GM19351 (cell line): ENCODE results near the gene CLRN3.

Experiments
- ATAC-seq: cut with Tn5 transposase; IDR thresholded peaks from one replicate; pipeline ENCODE4 v1.9.1; 2021; ENCODE audit warnings: mild to moderate bottlenecking, moderate library complexity; ENCODE audit not compliant: unreplicated experiment

The CLRN3 gene

DNA sequence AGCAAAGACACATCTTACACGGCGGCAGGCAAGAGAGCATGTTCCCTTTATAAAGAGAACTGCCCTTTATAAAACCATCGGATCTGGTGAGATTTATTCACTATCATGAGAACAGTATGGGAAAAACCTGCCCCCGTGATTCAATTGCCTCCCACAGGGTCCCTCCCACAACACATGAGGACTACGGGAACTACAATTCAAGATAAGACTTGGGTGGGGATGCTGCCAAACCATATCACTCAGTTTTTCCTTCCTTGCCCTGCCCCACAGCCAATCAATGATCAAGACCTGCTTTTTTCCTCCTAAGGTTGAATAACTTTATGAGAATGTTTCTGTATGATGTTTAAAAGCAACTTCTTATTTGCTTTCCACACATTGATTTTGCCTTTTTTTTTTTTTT lies 11.0 kb upstream of the CLRN3 start:
- ATAC-seq: no peak

DNA sequence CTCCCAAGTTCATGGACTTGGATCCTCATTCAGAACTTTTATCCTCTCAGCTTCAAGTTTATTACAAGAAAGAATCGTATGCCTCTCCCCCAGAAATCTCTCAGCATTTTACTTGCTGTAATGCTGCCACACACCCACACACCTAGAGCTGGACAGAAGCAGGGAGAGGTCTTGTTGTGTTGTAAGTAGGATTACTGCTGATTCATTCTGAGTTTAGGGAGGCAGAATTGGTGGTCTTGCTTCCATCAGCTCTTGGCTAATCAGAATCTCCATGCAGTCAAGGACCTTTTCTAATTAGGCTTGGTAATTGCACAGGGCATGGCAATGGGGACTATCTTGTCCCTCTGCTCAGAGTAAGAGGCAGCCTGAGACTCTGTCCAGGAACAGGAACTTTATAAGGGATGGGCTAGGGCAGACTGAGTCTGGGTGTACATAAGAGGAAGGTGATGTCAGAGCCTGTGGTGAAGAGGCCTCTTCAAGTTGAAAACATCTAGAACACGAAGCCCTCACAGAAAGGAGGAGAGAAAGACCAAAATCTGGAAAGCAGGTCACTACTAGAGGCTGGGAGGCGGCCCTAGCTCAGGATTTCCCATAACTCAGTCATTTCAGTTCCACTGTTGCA lies 7.1 kb upstream of the CLRN3 start:
- ATAC-seq: no peak

DNA sequence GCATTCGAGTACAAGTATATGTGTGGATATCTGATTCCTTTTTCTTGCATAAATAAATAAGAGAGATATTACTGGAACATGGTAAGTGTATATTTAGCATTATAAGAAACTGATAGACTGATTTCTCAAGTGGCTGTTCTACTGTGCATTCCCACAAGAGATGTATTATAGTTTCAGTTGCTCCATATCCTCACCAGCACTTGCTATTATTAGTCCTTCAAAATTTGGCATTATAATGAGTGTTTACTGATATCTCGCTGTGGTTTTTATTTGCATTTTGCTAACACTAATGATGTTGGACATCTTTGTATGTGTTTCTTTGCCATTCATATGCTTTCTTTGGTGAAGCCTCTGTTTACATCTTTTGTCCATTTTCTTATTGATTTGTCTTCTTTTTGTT lies 4.4 kb upstream of the CLRN3 start:
- ATAC-seq: no peak

DNA sequence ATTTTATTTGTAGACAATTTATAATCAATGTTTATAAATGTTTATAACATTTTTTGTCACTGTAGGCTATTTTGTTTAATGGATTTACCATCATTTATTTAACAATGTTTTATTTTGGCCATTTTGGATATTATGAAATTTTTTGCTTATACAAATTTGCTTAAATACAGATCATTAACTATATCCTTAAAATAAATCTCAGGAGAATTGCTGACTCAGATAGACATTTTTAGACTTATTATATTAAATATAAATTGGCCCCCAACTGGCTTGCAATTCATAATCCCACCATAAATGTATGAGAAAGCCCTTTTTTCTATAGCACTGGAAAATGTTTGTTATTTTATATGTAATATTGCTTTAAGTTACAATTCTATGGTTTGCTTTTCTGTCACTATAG lies 3.8 kb upstream of the CLRN3 start:
- ATAC-seq: no peak

DNA sequence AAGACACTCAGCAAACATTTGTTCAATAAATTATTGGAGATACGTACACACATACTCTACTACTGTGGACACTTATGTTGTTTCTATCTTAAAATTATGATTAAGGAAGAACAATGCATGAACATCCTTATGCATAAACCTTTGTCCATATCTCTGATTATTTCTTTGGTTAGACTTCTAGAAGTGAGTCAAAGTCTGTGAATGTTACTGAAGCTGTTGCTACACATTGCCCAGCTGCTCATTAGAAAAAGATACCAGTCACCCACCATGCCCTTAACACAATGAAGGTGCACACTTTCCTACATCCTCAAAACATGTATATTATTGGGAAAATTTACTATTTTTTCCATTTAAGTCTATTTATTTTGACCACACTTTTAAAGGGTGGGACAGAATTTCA lies 1.4 kb upstream of the CLRN3 start:
- no peak for ATAC-seq

DNA sequence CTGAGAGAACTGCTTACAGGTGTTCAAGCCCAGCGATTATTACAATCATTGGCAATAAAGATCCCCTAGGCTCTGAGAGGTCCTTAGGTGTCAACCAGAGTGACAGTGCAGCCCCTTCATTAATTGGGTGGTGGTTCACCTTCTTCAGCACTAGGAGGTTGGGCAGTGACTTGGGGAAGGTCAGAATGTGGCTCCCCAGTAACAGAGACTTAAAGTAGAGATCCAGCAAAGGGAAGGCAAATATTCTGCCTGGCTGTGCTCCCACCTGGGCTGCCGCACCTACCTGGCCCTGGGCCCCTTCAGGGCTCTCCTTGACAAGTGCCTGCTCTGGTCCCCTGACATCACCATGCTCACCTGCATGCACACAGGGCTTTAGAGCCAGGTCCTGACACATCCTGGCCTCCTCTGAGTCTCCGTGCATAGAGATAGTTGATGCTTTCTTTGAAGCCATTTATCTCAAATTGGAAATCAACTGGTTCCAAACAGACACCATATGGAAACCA lies 1.9 kb downstream of the CLRN3 start:
- no peak for ATAC-seq

DNA sequence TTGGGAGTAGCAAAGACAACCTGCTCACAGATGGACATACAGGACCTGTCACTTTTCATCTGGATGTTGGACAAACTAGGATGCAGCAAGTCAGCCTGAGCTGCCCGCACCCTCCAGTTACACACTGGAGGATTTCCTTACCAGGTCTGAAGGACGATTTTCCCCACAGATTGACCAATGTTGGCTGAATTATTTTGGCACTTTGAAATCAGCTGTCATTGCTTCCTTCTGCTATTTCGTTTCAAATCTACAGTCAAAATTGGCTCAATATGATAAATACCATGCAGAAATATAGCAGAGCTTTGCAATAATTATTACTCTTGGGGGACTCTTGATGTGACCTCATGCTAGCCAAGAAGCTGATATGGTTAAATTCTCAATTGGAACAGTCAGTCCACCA lies 2.5 kb downstream of the CLRN3 start:
- no peak for ATAC-seq

DNA sequence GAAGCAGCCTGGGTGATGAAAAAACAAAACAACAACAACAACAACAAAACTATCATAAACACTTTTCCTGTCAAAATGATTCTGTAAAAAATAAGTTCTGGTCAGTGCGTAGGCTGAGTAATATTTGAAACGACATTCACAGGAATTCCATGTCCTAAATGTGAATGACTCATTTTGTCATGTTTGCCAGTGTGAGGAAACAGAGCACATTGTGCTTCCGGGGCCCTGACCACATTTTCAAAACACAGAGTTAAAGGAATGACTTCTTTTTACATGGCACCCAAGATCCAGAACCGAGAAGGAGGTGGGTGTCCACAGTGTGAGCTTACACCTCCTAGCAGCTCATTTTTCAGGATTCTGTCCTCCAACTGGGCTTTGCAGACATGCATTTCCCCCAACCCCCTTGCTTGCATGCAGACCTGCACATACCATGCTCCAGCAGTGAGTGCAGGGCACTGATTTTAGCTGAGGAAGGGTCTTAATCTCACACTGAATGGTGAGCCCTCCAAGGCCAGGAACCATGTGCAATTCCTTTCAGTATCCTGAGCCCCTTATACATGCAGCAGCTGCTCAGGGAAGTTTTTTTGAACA lies 3.0 kb downstream of the CLRN3 start:
- no peak for ATAC-seq

DNA sequence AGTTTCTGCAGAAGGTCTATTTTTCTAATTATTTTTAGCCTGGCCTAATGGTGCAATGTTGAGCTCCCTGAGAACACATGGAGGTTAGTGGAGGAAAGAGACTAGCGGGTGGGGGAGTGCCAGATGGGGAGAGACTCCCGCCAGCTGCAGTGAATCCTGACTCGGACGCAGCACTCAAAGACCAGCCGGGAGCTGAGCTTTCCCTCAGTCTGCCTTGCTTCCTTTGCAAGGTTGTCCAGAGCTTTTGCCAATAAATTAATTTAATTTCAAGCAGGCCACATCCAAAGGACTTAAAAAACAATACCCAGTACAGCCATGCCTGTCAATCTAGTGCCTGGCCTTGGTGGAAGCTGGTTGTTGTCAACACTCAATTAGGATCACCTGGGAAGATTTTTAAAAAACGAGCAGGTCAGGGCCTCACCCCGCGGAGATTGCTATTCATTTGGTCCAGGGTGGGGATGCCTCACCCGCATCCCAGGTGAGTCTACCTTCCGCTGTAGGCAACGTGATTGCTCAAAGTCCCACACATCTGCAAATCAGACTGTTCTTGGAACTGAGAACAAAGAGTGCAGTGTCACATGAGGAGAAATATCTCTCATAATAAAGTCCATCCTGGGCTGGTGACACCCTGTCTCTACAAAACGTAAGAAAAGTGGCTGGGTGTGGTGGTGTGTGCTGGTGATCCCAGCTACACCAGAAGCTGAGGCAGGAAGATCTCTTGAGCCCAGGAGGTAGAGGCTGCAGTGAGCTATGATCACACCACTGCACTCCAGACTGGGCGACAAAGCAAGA lies 4.0 kb downstream of the CLRN3 start:
- no peak for ATAC-seq

DNA sequence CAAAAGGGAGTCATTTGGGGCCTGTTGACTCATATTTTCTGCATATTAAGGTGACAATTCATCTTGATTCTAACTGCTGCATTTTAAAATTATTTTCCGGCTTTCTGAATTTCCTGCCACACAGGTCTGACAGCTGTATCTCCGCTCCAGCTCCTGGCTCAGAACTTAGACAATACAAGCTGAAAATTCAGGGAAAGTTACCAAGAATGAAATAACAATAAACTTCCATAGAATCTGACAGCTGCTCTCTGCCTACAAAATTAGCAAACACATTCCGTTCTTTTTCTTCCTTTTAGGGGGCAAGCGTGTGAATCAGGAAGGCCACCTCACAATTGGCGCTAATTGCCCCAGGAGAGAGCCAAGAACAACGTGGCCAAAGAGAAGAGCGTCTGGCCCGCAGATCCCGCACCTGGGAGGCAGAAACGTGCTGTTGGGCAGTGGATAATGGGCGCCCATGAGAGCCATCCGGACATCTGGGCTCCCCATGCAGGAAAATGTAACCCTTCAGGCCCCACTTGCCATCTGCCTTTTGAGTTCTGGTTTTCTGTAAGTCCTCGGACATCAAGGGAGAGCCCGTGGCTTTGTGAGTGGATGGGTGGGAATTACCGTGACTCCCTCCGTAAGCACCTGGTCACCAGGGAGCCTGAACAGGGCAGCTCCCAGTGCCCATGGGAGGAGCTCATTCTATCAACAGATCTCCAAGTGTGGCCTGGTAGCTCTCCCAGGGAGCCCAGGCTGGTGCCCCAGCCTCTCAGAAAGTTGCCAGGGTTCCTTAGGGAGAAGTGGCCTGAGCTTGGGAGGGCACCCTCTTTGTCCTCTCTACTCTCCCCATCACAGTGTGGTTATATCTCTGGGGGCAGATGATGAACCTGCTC lies 5.0 kb downstream of the CLRN3 start:
- ATAC-seq: no peak

DNA sequence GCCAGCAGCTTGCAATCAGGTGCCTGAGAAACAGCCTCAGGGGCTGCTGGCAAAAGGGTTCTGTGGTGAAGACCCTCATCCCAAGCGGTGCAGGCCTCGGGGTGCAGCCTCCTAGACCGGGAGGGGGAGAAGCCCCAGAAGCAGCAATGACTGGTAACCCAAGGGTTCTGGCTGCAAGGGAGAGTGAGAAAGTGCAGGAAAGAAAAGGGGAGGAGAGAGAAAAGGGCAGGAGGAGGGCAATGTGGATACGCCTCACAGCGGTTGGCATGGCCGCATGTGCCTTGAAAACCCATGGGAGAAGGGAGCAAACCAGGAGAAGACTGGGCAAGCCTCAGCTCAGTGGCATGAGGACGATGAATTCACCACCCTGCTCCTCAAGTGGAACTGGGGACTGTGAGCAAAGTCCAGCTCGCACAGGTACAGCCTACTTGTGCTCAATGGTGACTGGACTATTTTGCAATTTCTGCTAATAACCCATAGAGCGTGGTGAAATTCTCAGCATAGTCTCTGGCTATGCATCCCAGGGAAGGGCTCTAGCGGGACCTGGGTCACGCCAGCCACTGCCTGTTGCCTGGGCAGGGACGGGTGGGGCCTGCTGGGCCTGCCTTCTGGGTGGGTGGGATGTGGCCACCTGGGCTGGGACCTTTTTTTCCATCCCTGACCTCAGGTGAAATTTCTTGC lies 6.2 kb downstream of the CLRN3 start:
- ATAC-seq: no peak

DNA sequence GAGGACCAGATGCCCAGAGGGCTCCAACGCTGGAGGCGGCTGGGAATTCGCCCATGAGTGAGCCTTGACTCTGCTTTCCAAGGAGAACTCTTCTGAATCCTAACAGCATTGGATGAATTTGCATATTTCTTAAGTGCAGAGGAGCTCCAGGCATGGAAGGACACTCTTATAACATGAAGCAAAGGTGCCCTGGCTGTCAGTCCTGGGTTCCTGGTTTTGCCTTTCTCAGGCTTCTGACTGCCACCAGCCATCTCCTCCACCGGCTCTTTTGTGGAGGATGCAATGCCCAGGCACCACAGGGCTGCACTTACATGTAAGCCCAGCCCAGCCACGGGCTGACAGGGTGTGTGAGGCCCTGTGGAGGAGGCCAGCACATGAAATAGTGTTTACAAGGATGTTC lies 8.2 kb downstream of the CLRN3 start:
- ATAC-seq: no peak

DNA sequence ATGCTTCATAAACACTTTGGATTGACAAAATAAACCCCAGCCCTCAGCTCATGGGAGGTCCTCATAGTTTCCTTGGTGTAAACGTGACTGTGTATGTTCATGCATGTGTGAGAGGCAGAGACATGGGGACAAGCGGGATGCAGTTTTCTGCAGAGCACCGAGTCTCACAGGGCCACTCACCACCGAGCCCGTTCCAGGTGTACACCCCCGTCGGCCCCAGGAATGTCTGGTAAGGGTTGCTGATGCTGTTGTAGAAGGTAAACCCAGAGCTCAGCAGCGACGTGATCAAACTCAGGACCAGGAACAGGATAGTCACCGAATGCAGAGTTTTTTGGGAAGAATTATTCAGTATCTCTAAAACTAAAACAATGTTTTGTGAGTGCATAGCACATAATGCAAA lies 9.2 kb downstream of the CLRN3 start:
- ATAC-seq: no peak

DNA sequence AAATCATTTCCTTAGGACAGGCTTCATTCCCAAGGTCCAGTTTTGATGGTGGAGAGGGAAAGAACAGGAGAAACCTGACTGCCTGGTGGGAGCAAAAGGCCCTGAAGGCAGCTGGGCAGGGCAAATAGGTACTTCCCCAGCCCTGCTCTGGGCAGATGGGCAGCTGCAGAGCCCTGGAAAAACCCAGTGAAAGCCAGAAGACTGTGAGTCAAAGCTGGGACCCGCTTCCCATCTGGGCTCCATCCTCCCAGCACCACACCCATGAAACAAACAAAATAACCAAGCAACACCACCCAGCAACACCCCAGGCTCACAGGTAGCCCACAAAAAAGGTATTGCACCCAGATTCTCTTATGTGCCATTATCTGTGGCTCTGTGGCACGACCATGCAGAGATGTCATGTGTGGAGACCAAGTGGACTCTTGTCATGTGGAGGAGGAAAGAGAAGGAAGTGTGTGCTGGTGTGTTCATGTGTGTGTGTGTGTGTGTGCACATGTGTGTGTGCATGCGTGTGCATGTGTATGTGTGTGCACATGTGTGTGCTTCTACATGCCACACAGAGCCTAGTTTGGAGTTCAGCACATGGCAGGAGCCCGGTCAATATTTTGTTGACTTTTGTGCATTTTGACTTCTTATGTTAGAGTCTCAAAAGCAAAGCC lies 9.8 kb downstream of the CLRN3 start:
- ATAC-seq: no peak

DNA sequence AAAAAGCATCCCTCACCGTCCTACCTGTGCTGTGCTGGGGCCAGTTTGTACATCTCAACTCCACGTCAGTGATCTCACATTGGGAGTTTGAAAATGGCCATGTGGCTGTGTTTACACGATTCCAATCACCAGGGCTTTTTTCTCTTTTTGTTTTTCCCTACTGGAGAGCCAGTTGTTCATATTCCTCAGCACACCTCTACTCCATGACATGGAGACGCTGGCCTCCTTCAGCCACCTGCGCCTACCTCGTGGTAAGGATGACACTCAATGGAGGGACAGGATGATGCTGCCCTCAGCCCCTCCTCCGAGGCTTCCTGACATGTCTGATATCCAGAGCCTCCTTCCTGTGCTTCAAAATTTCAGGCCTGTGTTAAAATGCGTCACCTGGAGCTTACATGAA lies 10.3 kb downstream of the CLRN3 start:
- ATAC-seq: no peak

DNA sequence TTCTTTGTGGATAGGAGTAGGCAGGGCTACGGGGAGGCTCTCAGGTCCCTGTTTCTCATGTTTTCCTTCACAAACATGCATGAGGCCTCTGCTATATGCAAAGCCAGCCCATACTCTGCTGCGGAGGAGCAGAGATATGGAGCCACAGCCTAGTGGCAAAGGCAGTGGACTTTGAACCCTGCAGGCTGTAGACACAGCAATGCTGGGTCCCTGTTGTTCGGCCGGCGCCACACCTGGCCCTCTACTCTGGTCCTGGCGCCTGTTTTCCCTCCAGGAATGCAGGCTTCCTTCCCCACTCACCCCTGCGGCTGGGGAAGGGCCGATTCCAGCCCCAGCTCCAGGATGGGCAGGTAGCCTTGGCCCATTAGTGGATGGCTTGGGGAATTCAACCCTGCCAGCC lies 11.5 kb downstream of the CLRN3 start:
- ATAC-seq: no peak

DNA sequence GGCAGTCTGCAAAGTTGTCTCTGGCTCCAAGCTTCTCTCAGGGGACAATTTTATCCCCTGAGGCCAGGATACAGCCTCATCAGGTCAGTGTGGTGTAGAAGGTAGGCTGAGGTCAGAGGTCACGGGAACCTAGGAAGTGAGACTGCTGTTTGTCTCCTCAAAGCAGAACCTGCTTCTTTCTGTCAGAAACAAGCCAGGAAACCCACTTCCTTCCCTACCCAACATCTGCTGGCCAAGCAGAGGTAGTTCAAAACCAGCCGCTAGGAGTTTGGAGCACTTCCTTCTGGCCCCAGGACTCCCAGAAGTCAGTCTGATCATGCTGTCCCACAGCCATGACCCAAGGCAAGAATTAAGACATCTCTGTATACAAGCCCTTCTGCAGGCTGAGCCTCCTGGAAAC lies 12.2 kb downstream of the CLRN3 start:
- ATAC-seq: no peak

DNA sequence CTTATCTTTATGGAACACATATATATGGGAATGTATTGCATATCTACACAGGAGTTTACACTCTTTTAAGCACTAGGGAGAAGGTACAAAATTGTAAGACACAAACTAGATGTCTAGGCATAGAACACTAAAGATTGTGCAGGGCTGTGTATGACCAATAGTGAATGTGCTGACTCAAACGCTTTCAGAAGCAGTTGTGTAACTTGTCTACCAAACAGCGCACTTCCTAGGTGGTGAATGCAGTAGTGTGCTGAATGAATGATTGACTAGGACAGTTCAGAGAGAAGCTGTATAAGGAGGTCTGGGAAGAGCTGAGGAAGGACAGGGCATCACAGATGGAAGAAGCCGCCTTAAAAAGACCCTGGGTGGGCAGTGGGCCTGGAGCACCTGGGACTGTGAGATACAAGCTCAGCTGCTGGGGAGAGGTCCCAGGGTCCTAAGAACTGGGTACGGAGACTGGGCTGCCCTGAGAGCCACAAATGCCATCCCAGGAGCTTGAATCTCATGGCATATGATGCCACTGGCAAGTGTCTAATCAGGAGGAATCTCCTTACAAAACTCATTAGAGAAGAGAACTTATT lies 14.2 kb downstream of the CLRN3 start:
- no peak for ATAC-seq

DNA sequence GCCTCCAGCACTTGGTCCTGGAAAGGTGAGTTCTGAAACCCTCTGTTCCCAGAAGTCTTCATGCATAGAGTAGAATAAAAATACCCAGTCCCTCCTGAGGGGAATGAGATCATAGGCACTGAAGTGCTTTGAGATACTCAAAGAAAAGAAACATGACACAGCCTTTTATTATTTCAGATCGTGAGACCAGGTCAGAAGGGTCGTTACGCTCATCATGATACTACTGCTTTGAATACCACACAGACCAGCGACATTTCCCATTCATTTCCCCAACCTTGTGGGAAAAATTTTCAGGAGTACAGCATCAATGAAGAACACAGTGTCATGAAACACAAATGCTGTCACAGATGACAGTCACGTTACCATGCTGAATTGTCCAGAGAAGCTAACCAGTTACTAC lies 15.0 kb downstream of the CLRN3 start:
- no peak for ATAC-seq

DNA sequence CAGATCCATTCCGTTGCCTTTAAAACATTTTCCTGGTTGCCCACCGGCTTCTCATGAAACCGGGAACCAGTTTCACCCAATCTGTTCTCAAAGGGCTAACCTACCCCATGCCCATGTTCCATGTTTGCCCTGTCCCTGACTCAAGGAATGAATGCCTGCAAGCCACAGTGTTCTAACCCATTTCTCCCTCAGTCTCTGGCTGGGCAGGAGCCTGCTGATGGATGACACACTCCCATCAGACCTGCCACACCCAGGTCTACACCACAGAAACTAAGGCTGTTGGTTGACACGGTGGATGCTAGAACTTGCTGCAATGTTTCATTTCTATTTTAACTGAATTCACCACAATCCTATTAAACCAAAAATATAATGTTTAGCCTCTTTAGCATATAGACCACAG lies 15.6 kb downstream of the CLRN3 start:
- no peak for ATAC-seq
